NCI-H82 treated with DMSO at 0.1 percent for 48 hours (cell line): ENCODE results near the gene GBP3.
"Not testable (repeated sequence)": the region's sequence is repeated elsewhere in the genome, so short reads cannot be mapped to it uniquely, and the experiment has no call there.

Experiments used
- DNase-seq: peaks from one replicate; lab custom pipeline; 2025; ENCODE audit not compliant: unreplicated experiment; lab: John Stamatoyannopoulos, UW

GBP3 gene, protein sequence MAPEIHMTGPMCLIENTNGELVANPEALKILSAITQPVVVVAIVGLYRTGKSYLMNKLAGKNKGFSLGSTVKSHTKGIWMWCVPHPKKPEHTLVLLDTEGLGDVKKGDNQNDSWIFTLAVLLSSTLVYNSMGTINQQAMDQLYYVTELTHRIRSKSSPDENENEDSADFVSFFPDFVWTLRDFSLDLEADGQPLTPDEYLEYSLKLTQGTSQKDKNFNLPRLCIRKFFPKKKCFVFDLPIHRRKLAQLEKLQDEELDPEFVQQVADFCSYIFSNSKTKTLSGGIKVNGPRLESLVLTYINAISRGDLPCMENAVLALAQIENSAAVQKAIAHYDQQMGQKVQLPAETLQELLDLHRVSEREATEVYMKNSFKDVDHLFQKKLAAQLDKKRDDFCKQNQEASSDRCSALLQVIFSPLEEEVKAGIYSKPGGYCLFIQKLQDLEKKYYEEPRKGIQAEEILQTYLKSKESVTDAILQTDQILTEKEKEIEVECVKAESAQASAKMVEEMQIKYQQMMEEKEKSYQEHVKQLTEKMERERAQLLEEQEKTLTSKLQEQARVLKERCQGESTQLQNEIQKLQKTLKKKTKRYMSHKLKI

DNA sequence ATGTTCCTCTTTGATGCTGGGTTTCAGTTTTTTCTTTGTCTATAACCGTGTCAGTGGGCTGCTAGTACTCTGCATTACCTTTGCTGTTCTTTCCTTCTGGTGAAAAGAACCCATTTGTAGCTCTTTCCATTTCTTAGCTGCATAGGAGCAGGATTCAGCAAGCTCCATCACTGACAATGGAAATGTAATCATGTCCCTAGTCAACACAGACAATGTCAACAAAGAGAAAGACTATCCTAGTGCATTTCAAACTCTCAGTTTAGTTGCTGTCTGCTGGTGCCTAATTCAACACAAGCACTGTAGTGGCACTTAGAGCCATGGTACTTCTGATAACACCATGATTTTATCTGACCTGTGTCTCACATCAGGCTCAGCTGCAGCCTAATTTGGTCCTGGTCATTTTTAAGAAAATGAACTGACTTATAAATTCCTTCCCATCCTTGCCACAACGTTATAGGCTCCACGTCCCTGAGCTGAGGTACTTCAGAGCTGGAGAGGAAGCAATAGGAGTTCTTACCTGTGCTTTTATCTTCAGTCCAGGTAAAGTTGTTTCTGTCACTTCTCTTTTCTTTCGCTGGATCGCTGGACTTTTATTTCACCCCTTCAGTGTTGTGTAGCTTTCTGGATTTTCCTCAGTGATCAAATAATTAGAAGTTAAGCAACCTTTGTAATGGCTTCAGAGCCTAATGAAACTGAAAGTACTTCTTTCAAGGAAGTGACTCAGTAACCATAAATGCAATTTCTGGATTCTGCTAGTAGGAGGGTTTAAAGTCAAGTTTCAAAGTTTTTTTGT lies at the start of gene GBP3:
GBP3 (minus strand) TSS at position 700 of the 793 bp plus-strand sequence. CDS start 2,145 bp downstream, outside the sequence.
- DNase-seq: no peak

GRCh38 chr1:89070509-89070908 lies 47.8 kb upstream of the GBP3 start:
- no peak for DNase-seq

DNA sequence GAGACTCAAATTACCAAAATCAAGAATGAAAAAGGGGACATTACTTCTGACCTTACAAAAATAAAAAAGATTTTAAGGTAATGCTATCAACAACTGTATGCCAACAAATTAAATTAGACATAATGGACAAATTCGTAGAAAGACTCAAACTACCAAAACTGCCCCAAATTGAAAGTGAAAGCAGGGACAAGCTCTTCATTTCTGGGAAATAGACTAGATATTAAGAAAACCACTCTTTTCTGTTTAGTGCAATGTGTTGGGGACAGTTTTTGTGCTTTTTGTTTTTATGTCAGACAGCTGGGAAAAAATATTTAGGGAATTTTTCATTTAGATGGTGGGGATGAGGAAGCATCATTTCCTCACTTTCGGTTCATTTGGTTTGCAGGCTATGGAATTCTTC lies 47.3 kb upstream of the GBP3 start:
- no peak for DNase-seq

GRCh38 chr1:89068291-89068690 lies 45.6 kb upstream of the GBP3 start:
- no peak for DNase-seq

DNA sequence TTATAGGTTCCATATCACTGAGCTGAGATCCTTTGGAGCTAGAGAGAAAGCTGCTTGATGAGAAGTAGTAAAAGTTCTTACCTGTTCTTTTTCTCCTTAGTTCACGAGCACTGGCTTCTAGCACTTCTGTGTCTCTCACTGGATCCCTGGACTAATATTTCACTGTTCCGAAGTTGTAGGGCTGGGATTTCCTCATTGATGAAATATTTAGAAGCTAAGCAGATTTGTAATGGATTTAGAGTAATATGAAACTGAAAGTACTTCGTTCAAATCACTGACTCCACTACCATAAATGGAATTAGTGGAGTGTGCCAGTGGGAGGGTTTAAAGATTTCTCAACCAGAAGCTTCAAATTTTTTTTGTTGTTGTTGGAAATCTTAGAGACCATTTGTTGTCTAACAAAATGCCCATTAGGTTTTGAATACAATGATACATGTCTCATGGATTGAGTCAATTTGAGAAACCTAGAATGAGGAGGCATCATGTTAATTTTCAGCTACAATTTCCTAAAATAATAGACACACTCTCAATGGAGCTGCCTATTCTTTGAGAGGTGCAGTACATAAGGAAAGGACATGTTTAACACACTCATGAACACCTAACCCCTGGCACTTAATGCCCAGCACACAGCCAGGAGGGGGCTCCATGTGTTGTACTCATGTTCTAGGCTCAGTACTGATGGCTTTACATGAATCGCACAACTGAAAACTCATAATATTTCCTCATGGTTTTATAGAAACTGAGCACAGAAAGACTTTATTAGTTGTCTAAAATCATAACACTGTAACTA lies 42.6 kb upstream of the GBP3 start, which contains the start of gene GBP1:
GBP1 (minus strand) TSS at position 130 of the 790 bp plus-strand sequence. CDS start 1,974 bp downstream, outside the sequence.
- no peak for DNase-seq

GRCh38 chr1:89064632-89065031 lies 42.0 kb upstream of the GBP3 start:
- no peak for DNase-seq

- no peak for DNase-seq
These were observed 40.4 kb upstream of the GBP3 start for GRCh38 chr1:89063094-89063493.

DNA sequence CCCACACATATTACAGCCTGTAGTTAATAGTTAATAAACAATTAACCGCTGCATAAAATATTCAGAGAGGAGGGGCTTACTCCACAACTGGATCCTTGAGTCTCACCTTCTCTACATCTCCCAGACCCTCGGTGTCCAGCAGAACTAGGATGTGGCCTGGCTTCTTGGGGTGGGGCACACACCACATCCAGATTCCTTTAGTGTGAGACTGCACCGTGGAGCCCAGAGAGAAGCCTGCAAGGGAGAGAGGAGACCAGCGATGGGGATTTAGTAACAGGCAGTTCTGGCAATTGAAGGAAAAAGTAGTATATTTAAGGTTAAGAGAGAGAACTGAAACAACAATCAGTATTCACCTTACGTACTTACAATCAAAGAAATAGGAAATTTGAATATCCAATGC lies 37.4 kb upstream of the GBP3 start:
- no peak for DNase-seq

DNA sequence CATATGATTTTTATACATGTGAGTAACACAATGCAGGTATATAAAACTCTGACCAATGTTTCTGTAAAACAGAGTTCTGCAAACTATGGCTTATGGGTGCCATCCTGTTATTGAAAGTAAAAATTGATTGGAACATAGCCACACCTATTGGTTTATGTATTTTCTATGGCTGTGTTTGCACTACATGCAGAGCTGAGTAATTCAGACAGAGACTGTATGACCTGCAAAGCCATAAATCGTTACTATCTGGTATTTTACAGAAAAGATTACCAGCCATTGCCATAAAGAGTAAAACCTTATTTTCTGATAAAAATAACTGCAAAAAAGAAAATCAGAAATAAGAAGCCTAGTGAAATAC lies 29.3 kb upstream of the GBP3 start:
- DNase-seq: no peak

- no peak for DNase-seq
These were observed 28.8 kb upstream of the GBP3 start for GRCh38 chr1:89051300-89051954.

DNA sequence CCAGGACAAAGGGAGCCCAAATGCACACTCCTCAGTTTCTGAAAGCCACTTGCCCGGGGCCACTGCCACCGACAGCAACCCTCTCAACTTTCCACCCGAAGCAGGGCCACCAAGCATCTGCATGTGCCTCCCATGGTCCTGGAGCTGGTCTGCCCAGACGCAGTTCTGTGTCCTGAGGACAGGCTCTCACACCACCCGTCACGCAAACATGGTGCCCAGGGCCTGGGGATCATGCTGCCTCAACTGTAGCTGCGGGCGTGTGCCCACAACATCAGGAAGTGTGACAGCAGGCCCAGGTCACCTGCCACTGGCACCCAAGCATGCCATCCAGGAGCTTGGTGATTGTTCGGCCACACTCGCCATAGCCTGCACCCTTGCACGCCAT lies 28.0 kb upstream of the GBP3 start:
- no peak for DNase-seq

DNA sequence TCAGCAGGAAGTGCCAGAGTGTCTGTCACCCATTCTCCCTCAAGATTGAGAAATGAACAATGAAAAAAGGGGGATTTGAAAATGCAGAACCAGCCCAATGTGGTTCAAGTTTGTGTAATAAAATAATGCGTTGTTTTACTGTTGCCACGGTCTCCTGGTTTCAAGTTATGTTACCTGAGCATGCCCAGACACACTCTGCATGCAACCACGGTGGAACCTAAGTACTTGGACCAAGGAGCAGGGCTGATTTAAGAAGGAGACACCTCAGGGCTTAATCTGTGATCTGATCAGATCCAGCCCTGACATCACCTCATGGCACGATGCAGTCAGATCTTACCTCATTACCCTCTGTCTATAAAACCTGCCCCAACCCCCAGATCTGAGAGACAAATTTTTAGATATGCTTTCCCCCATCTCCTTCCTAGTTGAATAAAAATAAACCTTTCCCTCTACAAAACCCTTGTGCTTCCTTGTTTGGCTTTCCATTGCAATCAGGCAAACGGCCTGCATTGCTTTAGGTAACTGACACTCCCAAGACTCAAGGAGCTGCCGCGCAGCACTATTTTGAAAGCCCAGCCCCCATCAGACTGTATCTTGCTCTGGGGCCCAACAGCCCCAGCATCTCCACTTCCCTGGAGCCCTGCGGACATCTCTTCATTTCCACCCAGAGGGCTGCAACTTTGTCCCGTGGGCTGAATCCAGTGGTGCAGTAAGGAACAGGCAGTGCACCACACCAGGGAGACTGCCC lies 27.4 kb upstream of the GBP3 start:
- DNase-seq: not testable (repeated sequence)

DNA sequence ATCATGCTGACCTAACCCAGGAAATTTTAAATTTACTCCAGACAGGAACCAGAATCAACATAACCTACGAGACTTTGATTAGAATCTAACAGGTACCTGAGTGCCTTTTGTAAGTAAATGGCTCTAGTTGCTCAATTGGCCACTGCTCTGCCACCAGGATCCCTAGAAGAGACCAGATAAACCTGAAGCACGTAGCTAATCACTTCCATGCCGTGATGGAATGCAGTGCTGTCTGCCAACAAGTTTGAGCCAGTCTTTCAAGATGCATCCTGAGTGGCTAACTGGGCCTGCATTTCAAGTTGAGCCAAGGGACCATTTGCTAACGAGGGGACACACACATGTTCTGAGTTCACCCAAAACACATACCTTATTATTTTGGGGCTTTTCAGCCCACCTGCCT lies 26.5 kb upstream of the GBP3 start:
- DNase-seq: not testable (repeated sequence)

DNA sequence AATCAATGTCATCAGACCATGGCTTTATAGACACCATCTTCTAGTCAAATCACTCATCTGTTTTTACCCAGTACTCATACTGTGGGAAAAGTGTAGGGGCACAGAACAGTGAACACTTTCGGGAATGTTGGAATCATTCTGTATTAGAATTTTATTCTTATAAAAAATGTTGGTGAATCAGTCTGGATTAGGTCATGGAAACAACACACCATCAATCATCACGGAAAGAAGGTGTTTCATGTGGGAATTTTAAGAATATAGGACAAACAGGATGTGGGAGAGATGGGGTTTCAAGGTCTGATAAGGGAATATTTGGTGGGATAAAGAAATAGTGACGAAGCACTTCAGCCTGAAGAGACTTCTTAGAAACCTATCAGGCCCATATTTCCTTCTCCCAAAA lies 25.1 kb upstream of the GBP3 start:
- DNase-seq: no peak

- DNase-seq: not testable (repeated sequence)
These were observed 23.9 kb upstream of the GBP3 start for GRCh38 chr1:89046318-89047183.

DNA sequence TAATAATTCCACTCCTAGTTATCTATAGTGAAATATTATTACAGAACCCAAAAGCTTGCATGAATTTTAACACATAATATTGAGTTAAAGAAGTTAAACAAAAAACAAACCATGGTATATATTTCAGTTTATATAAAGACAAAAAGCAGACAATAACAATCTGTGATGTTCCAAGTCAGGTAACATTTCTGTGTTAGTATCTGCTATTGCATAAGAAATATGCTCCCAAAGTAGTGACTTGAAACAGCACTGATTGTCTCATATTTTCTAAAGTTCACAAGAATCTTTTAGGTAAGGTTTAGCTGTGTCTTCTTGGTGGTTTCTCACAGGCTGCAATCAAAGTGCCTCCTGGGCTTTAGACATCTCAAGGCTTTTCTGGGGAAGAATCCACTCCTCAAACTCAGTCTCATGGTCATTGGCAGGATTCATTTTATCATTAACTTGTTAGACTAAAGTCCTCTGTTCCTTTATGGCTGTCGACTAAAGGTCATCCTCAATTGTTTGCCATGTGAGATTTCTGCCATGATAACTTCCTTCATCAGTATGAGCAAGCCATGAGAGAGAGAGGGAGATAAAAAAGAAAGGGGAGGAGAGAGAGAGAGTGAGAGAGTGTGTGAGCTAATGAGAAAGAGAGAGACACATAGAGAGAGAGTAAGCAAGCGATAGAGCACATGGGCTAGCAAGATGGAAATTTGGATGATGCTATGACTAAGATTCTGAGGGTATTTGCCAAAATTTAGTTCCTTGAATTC lies 22.5 kb upstream of the GBP3 start:
- DNase-seq: no peak

DNA sequence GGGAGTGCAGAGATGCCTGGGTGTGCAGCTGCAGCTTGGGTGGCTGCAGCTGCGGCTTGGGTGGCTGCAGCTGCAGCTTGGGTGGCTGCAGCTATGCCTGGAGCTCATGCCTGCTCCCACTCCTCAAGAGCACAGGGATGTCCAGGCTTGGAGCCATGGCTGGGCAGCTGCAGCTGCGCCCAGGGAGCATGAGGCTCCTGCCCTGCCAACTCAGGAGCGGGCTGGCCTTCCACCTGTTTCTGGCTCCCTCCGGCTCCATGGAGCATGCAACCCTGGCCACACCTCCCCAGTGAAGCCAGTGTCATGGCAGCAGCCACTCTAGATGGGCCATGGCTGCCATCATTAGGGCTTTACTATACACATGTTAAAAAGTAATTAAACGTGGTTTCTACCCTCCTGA lies 21.3 kb upstream of the GBP3 start:
- DNase-seq: no peak

DNA sequence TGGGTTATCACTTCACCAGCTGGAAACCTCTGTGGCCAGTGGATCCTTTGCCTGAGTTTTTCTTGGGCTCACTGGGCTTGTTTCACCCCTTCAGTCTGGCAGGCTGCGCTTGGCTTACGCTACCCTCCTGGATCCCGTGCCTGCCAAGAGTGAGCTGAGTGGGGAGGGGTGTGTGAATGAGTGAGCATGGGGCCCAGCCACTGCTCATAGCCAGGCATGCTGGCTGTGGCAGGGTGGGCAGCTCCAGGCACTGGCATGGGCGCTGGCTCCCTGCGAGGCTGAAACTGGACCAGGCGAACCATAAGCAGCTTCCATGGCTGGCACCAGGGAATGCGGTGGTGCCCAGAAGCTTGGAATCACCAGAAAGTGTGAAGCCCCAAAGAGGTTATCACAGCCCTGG lies 19.8 kb upstream of the GBP3 start:
- DNase-seq: no peak
